NCI-H1930 (cell line): ENCODE data around the gene CDH20.
"Not testable (repeated sequence)": the region's sequence is repeated elsewhere in the genome, so short reads cannot be mapped to it uniquely, and the experiment has no call there.

Experiments
- DNase-seq, 2 experiments: peaks; one replicate each; lab custom pipeline; 2025; lab: John Stamatoyannopoulos, UW

Gene CDH20

GRCh38 chr18:61348230-61348629, 15.0 kb downstream of the CDH20 start:
- no peak for DNase-seq

- no peak for DNase-seq
These were observed 17.3 kb downstream of the CDH20 start for GRCh38 chr18:61350578-61350977.

GRCh38 chr18:61352059-61352458, 18.8 kb downstream of the CDH20 start:
- no peak for DNase-seq

GRCh38 chr18:61352611-61353010, 19.4 kb downstream of the CDH20 start:
- no peak for DNase-seq

- DNase-seq = no peak
These were observed 27.5 kb downstream of the CDH20 start for GRCh38 chr18:61360404-61361383.

- no peak for DNase-seq
These were observed 29.3 kb downstream of the CDH20 start for GRCh38 chr18:61362511-61362910.

- DNase-seq = no peak
These were observed 31.7 kb downstream of the CDH20 start for GRCh38 chr18:61364953-61365352.

GRCh38 chr18:61368001-61368400, 34.8 kb downstream of the CDH20 start:
- DNase-seq = no peak

- DNase-seq = not testable (repeated sequence)
These were observed 36.4 kb downstream of the CDH20 start for GRCh38 chr18:61369671-61370070.

- DNase-seq = no peak
These were observed 37.9 kb downstream of the CDH20 start for GRCh38 chr18:61371111-61371510.

- no peak for DNase-seq
These were observed 46.6 kb downstream of the CDH20 start for GRCh38 chr18:61379827-61380226.

- DNase-seq = no peak
These were observed 54.8 kb downstream of the CDH20 start for GRCh38 chr18:61388010-61388409.

GRCh38 chr18:61394983-61395382, 61.8 kb downstream of the CDH20 start:
- DNase-seq = no peak

GRCh38 chr18:61397222-61397621, 64.0 kb downstream of the CDH20 start:
- no peak for DNase-seq

- DNase-seq = no peak
These were observed 65.9 kb downstream of the CDH20 start for GRCh38 chr18:61398961-61399705.

GRCh38 chr18:61400016-61400635, 66.9 kb downstream of the CDH20 start:
- no peak for DNase-seq

- no peak for DNase-seq
These were observed 67.5 kb downstream of the CDH20 start for GRCh38 chr18:61400716-61401115.

GRCh38 chr18:61402726-61403125, 69.5 kb downstream of the CDH20 start:
- no peak for DNase-seq

GRCh38 chr18:61413396-61413795, 80.2 kb downstream of the CDH20 start:
- DNase-seq = no peak

GRCh38 chr18:61414086-61414485, 80.9 kb downstream of the CDH20 start:
- no peak for DNase-seq

- no peak for DNase-seq
These were observed 86.5 kb downstream of the CDH20 start for GRCh38 chr18:61419763-61420162.

- no peak for DNase-seq
These were observed 87.1 kb downstream of the CDH20 start for GRCh38 chr18:61420218-61420885.
